HG02588 (cell line): ENCODE results near the gene SPIN2A.
"Not testable (repeated sequence)": the region's sequence is repeated elsewhere in the genome, so short reads cannot be mapped to it uniquely, and the experiment has no call there.

Experiments
- ATAC-seq: cut with Tn5 transposase; IDR thresholded peaks from one replicate; pipeline ENCODE4 v1.9.1; 2021; ENCODE audit warnings: mild to moderate bottlenecking, moderate library complexity; ENCODE audit not compliant: unreplicated experiment

SPIN2A gene

GRCh38 chrX:57137073-57137472, at the start of gene SPIN2A:
SPIN2A (minus strand) TSS chrX:57137397; CDS start chrX:57136597, 800 bp downstream.
- ATAC-seq = not testable (repeated sequence)

GRCh38 chrX:57178605-57179004, 41.4 kb upstream of the SPIN2A start:
- no peak for ATAC-seq

GRCh38 chrX:57177070-57177469, 39.9 kb upstream of the SPIN2A start:
- no peak for ATAC-seq

- no peak for ATAC-seq
Observed at GRCh38 chrX:57172544-57172943, 35.3 kb upstream of the SPIN2A start.

- ATAC-seq = no peak
Observed at GRCh38 chrX:57156397-57157049, 19.3 kb upstream of the SPIN2A start.

GRCh38 chrX:57155171-57155570, 18.0 kb upstream of the SPIN2A start:
- ATAC-seq = no peak

- not testable (repeated sequence) for ATAC-seq
Observed at GRCh38 chrX:57152222-57152621, 15.0 kb upstream of the SPIN2A start.

GRCh38 chrX:57138674-57139073, 1.5 kb upstream of the SPIN2A start:
- ATAC-seq = no peak

- no peak for ATAC-seq
Observed at GRCh38 chrX:57137501-57137900, 304 bp upstream of the SPIN2A start.

- ATAC-seq = not testable (repeated sequence)
Observed at GRCh38 chrX:57136589-57136988, 608 bp downstream of the SPIN2A start.

- no peak for ATAC-seq
Observed at GRCh38 chrX:57135287-57135686, 1.9 kb downstream of the SPIN2A start.

GRCh38 chrX:57134702-57135101, 2.5 kb downstream of the SPIN2A start:
- no peak for ATAC-seq

- ATAC-seq = no peak
Observed at GRCh38 chrX:57133706-57134105, 3.5 kb downstream of the SPIN2A start.

GRCh38 chrX:57133284-57133683, 3.9 kb downstream of the SPIN2A start:
- ATAC-seq = not testable (repeated sequence)

GRCh38 chrX:57132046-57132445, 5.2 kb downstream of the SPIN2A start:
- ATAC-seq = no peak

- no peak for ATAC-seq
Observed at GRCh38 chrX:57121816-57122215, 15.4 kb downstream of the SPIN2A start.

GRCh38 chrX:57121162-57121755, 15.9 kb downstream of the SPIN2A start, which contains the start of gene SPIN2B:
SPIN2B (minus strand) TSS chrX:57121548.
- peak; percentile 100 for ATAC-seq

GRCh38 chrX:57120619-57121161, 16.5 kb downstream of the SPIN2A start:
- not testable (repeated sequence) for ATAC-seq

- ATAC-seq = no peak
Observed at GRCh38 chrX:57119416-57119815, 17.8 kb downstream of the SPIN2A start.

- ATAC-seq = not testable (repeated sequence)
Observed at GRCh38 chrX:57117566-57117965, 19.6 kb downstream of the SPIN2A start.

- no peak for ATAC-seq
Observed at GRCh38 chrX:57104921-57105398, 32.2 kb downstream of the SPIN2A start.

GRCh38 chrX:57104406-57104805, 32.8 kb downstream of the SPIN2A start:
- no peak for ATAC-seq
